Fibroblast of pulmonary artery (primary cell): Measurements from ENCODE around the gene SLC22A4.

Experiments used
- DNase-seq: peaks from one replicate; pipeline ENCODE4 v3.0.0-alpha.2; 2010; ENCODE audit warnings: low read depth
- H3K4me3 ChIP-seq: replicated peaks from 2 replicates; pipeline ENCODE4 v1.5.1; 2011; ENCODE audit warnings: low read depth, mild to moderate bottlenecking, control low read depth, low read length, moderate library complexity
- CTCF ChIP-seq: IDR thresholded peaks from 2 replicates; pipeline ENCODE4 v1.5.1; 2011; ENCODE audit warnings: mild to moderate bottlenecking, control low read depth, low read length, inconsistent platforms; ENCODE audit errors: missing control alignments

Gene SLC22A4

GRCh38 chr5:132370971-132371602 is 76.9 kb downstream of the SLC22A4 start:
- no peak for DNase-seq
- TF ChIP-seq CTCF = no peak
- no peak overlapping the region for H3K4me3 ChIP-seq

GRCh38 chr5:132371603-132371994 is 77.4 kb downstream of the SLC22A4 start:
- TF ChIP-seq CTCF = no peak
- H3K4me3 ChIP-seq = no peak overlapping the region
- DNase-seq = no peak

- no peak for DNase-seq
- TF ChIP-seq CTCF = no peak
- H3K4me3 ChIP-seq = no peak overlapping the region
Measured at GRCh38 chr5:132372127-132372526, 77.9 kb downstream of the SLC22A4 start.

- TF ChIP-seq CTCF = no peak
- H3K4me3 ChIP-seq = no peak overlapping the region
- DNase-seq = no peak
Measured at GRCh38 chr5:132372542-132372941, 78.3 kb downstream of the SLC22A4 start.

- TF ChIP-seq CTCF = no peak
- no peak overlapping the region for H3K4me3 ChIP-seq
- DNase-seq = no peak
Measured at GRCh38 chr5:132375957-132376356, 81.8 kb downstream of the SLC22A4 start.

- no peak for DNase-seq
- no peak for TF ChIP-seq CTCF
- no peak overlapping the region for H3K4me3 ChIP-seq
Measured at GRCh38 chr5:132376694-132377641, 82.8 kb downstream of the SLC22A4 start.
